ENCODE data around the gene TMEM45B. TPM values are rescaled to one million over a fixed set of nuclear protein-coding genes. Genes with fewer than 3 reads are reported as not detected.
"Not testable (repeated sequence)": the region's sequence is repeated elsewhere in the genome, so short reads cannot be mapped to it uniquely, and the experiment has no call there.

The TMEM45B gene
- total and polyA plus RNA-seq, 5 experiments from 2014 or later: 0.96 to 6.1 (median 1.7) TPM

GRCh38 chr11:129813231-129813791, 2.3 kb upstream of the TMEM45B start:
- POLR2A ChIA-PET: interaction anchor here (0.6 to 5.3 kb wide), 6 partner anchors 10 to 570 kb away, joined by 3 to 43 read pairs (median 3); partner anchors contain the start of gene NFRKB
- DNase-seq (no peak), ATAC-seq (no peak)
- peaks cover 0 to 4% (median 4%) of the 10 kb centered on the region in 3 donors for H3K36me3 Mint-ChIP-seq
- H3K4me1 Mint-ChIP-seq: peaks cover 14 to 51% (median 41%) of the 10 kb centered on the region in 4 donors
- peak overlapping the region in 8 of 10 donors; percentile 24 to 96 (median 87) for H3K27ac Mint-ChIP-seq
- peaks cover 0 to 16% (median 5%) of the 10 kb centered on the region in 9 donors for H3K9me3 Mint-ChIP-seq
- H3K27me3 Mint-ChIP-seq: peaks cover 0 to 22% (median 18%) of the 10 kb centered on the region in 5 donors
- peak overlapping the region; percentile 65 to 90 (median 82) for H3K4me3 Mint-ChIP-seq

- peak; percentile 79 to 84 for ATAC-seq
- peaks cover 14 to 55% (median 42%) of the 10 kb centered on the region in 4 donors for H3K4me1 Mint-ChIP-seq
- H3K27ac Mint-ChIP-seq: peak overlapping the region; percentile 78 to 96 (median 90)
- H3K36me3 Mint-ChIP-seq: peaks cover 0 to 4% (median 1%) of the 10 kb centered on the region in 3 donors
- POLR2A ChIA-PET: interaction anchor here (0.6 to 5.3 kb wide), 10 partner anchors 11 to 189 kb away, joined by 3 to 43 read pairs (median 4); partner anchors contain the start of genes NFRKB and PRDM10
- DNase-seq: peak; percentile 42 to 85 (median 68)
- H3K9me3 Mint-ChIP-seq: peaks cover 0 to 13% (median under 1%) of the 10 kb centered on the region in 9 donors
- H3K4me3 Mint-ChIP-seq: peak overlapping the region; percentile 65 to 90 (median 82)
- peaks cover 0 to 30% (median 19%) of the 10 kb centered on the region in 5 donors for H3K27me3 Mint-ChIP-seq
Observed at GRCh38 chr11:129814244-129815014, 1.2 kb upstream of the TMEM45B start.

GRCh38 chr11:129817534-129818051, 1.9 kb downstream of the TMEM45B start:
- peak overlapping the region in 3 of 10 donors; percentile 8 to 36 (median 8) for H3K4me3 Mint-ChIP-seq
- DNase-seq (no peak), ATAC-seq (no peak)
- peaks cover 14 to 51% (median 40%) of the 10 kb centered on the region in 4 donors for H3K4me1 Mint-ChIP-seq
- H3K27ac Mint-ChIP-seq: no peak overlapping the region
- peaks cover 3 to 41% (median 30%) of the 10 kb centered on the region in 5 donors for H3K27me3 Mint-ChIP-seq
- POLR2A ChIA-PET: interaction anchor here (1.1 kb wide), 1 partner anchor 14 kb away, joined by 4 read pairs; no protein-coding TSS in a partner anchor
- peaks cover 0 to 4% (median 0%) of the 10 kb centered on the region in 3 donors for H3K36me3 Mint-ChIP-seq
- peaks cover 0 to 11% (median 0%) of the 10 kb centered on the region in 9 donors for H3K9me3 Mint-ChIP-seq

GRCh38 chr11:129818236-129818635, 2.6 kb downstream of the TMEM45B start:
- ATAC-seq, H3K27ac Mint-ChIP-seq, DNase-seq, H3K36me3 Mint-ChIP-seq: not testable (repeated sequence)
- POLR2A ChIA-PET: interaction anchor here (0.6 to 1.1 kb wide), 2 partner anchors 13 to 15 kb away, joined by 3 to 4 read pairs; no protein-coding TSS in a partner anchor
- Mint-ChIP-seq H3K27me3 (peaks cover 3 to 39% (median 28%) of the 10 kb centered on the region in 5 donors), H3K4me1 (peaks cover 14 to 49% (median 36%) of the 10 kb centered on the region in 4 donors), H3K9me3 (peaks cover 0 to 11% (median 0%) of the 10 kb centered on the region in 9 donors), H3K4me3 (peak overlapping the region in 1 of 10 donors; percentile 8)

GRCh38 chr11:129819237-129819636, 3.6 kb downstream of the TMEM45B start:
- H3K4me3 Mint-ChIP-seq: no peak overlapping the region
- DNase-seq (no peak), ATAC-seq (no peak)
- H3K27me3 Mint-ChIP-seq: peaks cover 3 to 39% (median 27%) of the 10 kb centered on the region in 5 donors
- H3K36me3 Mint-ChIP-seq: peaks cover 0 to 4% (median 0%) of the 10 kb centered on the region in 3 donors
- H3K9me3 Mint-ChIP-seq: peaks cover 0 to 5% (median 0%) of the 10 kb centered on the region in 9 donors
- POLR2A ChIA-PET: no interaction called here
- no peak overlapping the region for H3K27ac Mint-ChIP-seq
- H3K4me1 Mint-ChIP-seq: peaks cover 5 to 39% (median 26%) of the 10 kb centered on the region in 4 donors

- H3K9me3 Mint-ChIP-seq, H3K36me3 Mint-ChIP-seq, POLR2A ChIA-PET, H3K27ac Mint-ChIP-seq, DNase-seq, ATAC-seq, H3K4me3 Mint-ChIP-seq: not testable (repeated sequence)
- peaks cover 3 to 38% (median 27%) of the 10 kb centered on the region in 5 donors for H3K27me3 Mint-ChIP-seq
- H3K4me1 Mint-ChIP-seq: peaks cover 4 to 29% (median 16%) of the 10 kb centered on the region in 4 donors
Observed at GRCh38 chr11:129820228-129820627, 4.6 kb downstream of the TMEM45B start.

- H3K36me3 Mint-ChIP-seq, H3K9me3 Mint-ChIP-seq: not testable (repeated sequence)
- peaks cover 0 to 14% (median 5%) of the 10 kb centered on the region in 4 donors for H3K4me1 Mint-ChIP-seq
Observed at GRCh38 chr11:129823281-129823680, 7.6 kb downstream of the TMEM45B start.

GRCh38 chr11:129823799-129824198, 8.2 kb downstream of the TMEM45B start:
- ATAC-seq: not testable (repeated sequence)

More at GRCh38 chr11:129823281-129823680, 7.6 kb downstream of the TMEM45B start:
- ATAC-seq, DNase-seq, H3K27ac Mint-ChIP-seq, H3K4me3 Mint-ChIP-seq: not testable (repeated sequence)
- H3K27me3 Mint-ChIP-seq: peaks cover 3 to 25% (median 15%) of the 10 kb centered on the region in 5 donors
- POLR2A ChIA-PET: interaction anchor here (0.6 kb wide), 1 partner anchor 22 kb away, joined by 3 read pairs; no protein-coding TSS in a partner anchor

GRCh38 chr11:129825380-129825779, 9.7 kb downstream of the TMEM45B start:
- H3K27me3 Mint-ChIP-seq: peaks cover 0 to 15% (median 12%) of the 10 kb centered on the region in 5 donors
- H3K4me3 Mint-ChIP-seq: no peak overlapping the region
- ATAC-seq (no peak), DNase-seq (no peak)
- H3K4me1 Mint-ChIP-seq: peaks cover 0 to 14% (median 10%) of the 10 kb centered on the region in 4 donors
- POLR2A ChIA-PET: no interaction called here
- H3K9me3 Mint-ChIP-seq: peaks cover 0 to 11% (median 0%) of the 10 kb centered on the region in 9 donors
- H3K36me3 Mint-ChIP-seq: peaks cover 0 to 9% (median 1%) of the 10 kb centered on the region in 3 donors
- no peak overlapping the region for H3K27ac Mint-ChIP-seq

More at GRCh38 chr11:129823799-129824198, 8.2 kb downstream of the TMEM45B start:
- Mint-ChIP-seq H3K27me3 (peaks cover 2 to 21% (median 14%) of the 10 kb centered on the region in 5 donors), H3K4me1 (peaks cover 0 to 14% (median 9%) of the 10 kb centered on the region in 4 donors)
- H3K9me3 Mint-ChIP-seq, DNase-seq, POLR2A ChIA-PET, H3K4me3 Mint-ChIP-seq, H3K36me3 Mint-ChIP-seq, H3K27ac Mint-ChIP-seq: not testable (repeated sequence)

- ATAC-seq (no peak), DNase-seq (no peak)
- Mint-ChIP-seq H3K4me3 (peak overlapping the region in 3 of 10 donors; percentile 3 to 42 (median 19)), H3K9me3 (peaks cover 0 to 12% (median 0%) of the 10 kb centered on the region in 9 donors), H3K4me1 (peaks cover 0 to 14% (median 10%) of the 10 kb centered on the region in 4 donors), H3K36me3 (peaks cover 0 to 6% (median 1%) of the 10 kb centered on the region in 3 donors), H3K27ac (peak overlapping the region in 3 of 10 donors; percentile 9 to 47 (median 45)), H3K27me3 (peaks cover 0 to 7% (median 0%) of the 10 kb centered on the region in 5 donors)
- POLR2A ChIA-PET: no interaction called here
Observed at GRCh38 chr11:129828301-129828836, 12.7 kb downstream of the TMEM45B start.

- H3K27me3 Mint-ChIP-seq, POLR2A ChIA-PET, H3K36me3 Mint-ChIP-seq, H3K27ac Mint-ChIP-seq, ATAC-seq, DNase-seq, H3K4me3 Mint-ChIP-seq: not testable (repeated sequence)
- Mint-ChIP-seq H3K4me1 (peaks cover 0 to 14% (median 10%) of the 10 kb centered on the region in 4 donors), H3K9me3 (peaks cover 0 to 12% (median 0%) of the 10 kb centered on the region in 9 donors)
Observed at GRCh38 chr11:129829497-129829896, 13.8 kb downstream of the TMEM45B start.

All from naive thymus-derived CD8-positive, alpha-beta T cell (primary cell).